IMR-90 (cell line): ENCODE measurements around the gene KIFC3. TPM values are rescaled to one million over a fixed set of nuclear protein-coding genes. Genes with fewer than 3 reads are reported as not detected.

Source experiments
- ATAC-seq: fragments of 200-7000 bp; cut with Tn5 transposase; 2 replicates; pipeline ENCODE4 v1.9.1; 2020; ENCODE audit warnings: low read depth, mild to moderate bottlenecking, moderate library complexity
- BruUV-seq: library from RNA; stranded (reverse); fragments of 400-500 nt; replicated peaks from 2 replicates; lab custom pipeline; 2021; lab: Mats Ljungman, UMichigan
- CTCF ChIA-PET: fragments of 300-600 bp; formaldehyde crosslinking; extraction: SDS; loops from one replicate; lab custom pipeline; 2021; ENCODE audit warnings: antibody characterized with exemption; lab: Yijun Ruan, JAX
- POLR2A ChIA-PET: fragments of 300-600 bp; sonication (Branson Sonifier 250); formaldehyde crosslinking; loops from one replicate; lab custom pipeline; 2022; ENCODE audit warnings: antibody characterized with exemption; ENCODE audit not compliant: unreplicated experiment; lab: Charles Lee
- DNase-seq: peaks from one replicate; pipeline ENCODE4 v3.0.0; 2013
- H2AFZ ChIP-seq: replicated peaks from 2 replicates; pipeline ENCODE3; 2013; ENCODE audit warnings: low read length, mild to moderate bottlenecking; ENCODE audit not compliant: poor library complexity
- H2AK5ac ChIP-seq: 2 replicates; pipeline ENCODE4 v1.6.1; 2013; ENCODE audit warnings: low read depth, low read length, inconsistent platforms
- H2AK9ac ChIP-seq: replicated peaks from 2 replicates; pipeline ENCODE3; 2013; ENCODE audit warnings: mild to moderate bottlenecking, low read depth, low read length, moderate library complexity; ENCODE audit not compliant: poor library complexity
- H2BK120ac ChIP-seq: 2 replicates; pipeline ENCODE4 v1.6.1; 2013; ENCODE audit warnings: low read depth, low read length, inconsistent platforms
- H2BK15ac ChIP-seq: 3 replicates; pipeline ENCODE4 v1.6.1; 2013; ENCODE audit warnings: low read depth, low read length, inconsistent platforms
- H2BK20ac ChIP-seq: 2 replicates; pipeline ENCODE4 v1.6.1; 2013; ENCODE audit warnings: low read depth, mild to moderate bottlenecking, inconsistent platforms, low read length, moderate library complexity
- H2BK5ac ChIP-seq: 2 replicates; pipeline ENCODE4 v1.6.1; 2013; ENCODE audit warnings: mild to moderate bottlenecking, low read depth, low read length, inconsistent platforms; ENCODE audit not compliant: poor library complexity, severe bottlenecking
- H3K14ac ChIP-seq: replicated peaks from 2 replicates; pipeline ENCODE4 v1.6.1; 2013; ENCODE audit warnings: low read depth, low read length, inconsistent platforms
- H3K18ac ChIP-seq: 2 replicates; pipeline ENCODE4 v1.6.1; 2013; ENCODE audit warnings: low read depth, low read length, control low read depth
- H3K23ac ChIP-seq: 2 replicates; pipeline ENCODE4 v1.6.1; 2013; ENCODE audit warnings: low read depth, low read length, inconsistent platforms
- H3K27ac ChIP-seq: 2 replicates; pipeline ENCODE4 v1.5.1; 2013; ENCODE audit warnings: mild to moderate bottlenecking, control low read depth, low read length; ENCODE audit not compliant: insufficient read depth
- H3K27me3 ChIP-seq: 2 replicates; pipeline ENCODE4 v1.6.1; 2013; ENCODE audit warnings: low read length; ENCODE audit not compliant: control insufficient read depth, insufficient read depth
- H3K36me3 ChIP-seq: 2 replicates; pipeline ENCODE4 v1.6.1; 2013; ENCODE audit warnings: low read length, mixed read lengths; ENCODE audit not compliant: control insufficient read depth, insufficient read depth
- H3K4ac ChIP-seq: 2 replicates; pipeline ENCODE4 v1.6.1; 2013; ENCODE audit warnings: low read depth, low read length, inconsistent platforms
- H3K4me1 ChIP-seq: 2 replicates; pipeline ENCODE4 v1.6.1; 2013; ENCODE audit warnings: low read length, mixed read lengths; ENCODE audit not compliant: control insufficient read depth, insufficient read depth
- H3K4me2 ChIP-seq: 2 replicates; pipeline ENCODE4 v1.6.1; 2013; ENCODE audit warnings: low read depth, mild to moderate bottlenecking, control low read depth, low read length, moderate library complexity
- H3K4me3 ChIP-seq: 2 replicates; pipeline ENCODE4 v1.5.1; 2013; ENCODE audit warnings: low read depth, mild to moderate bottlenecking, control low read depth, low read length, moderate library complexity; ENCODE audit not compliant: insufficient read depth
- H3K56ac ChIP-seq: 2 replicates; pipeline ENCODE4 v1.6.1; 2013; ENCODE audit warnings: low read length, inconsistent platforms; ENCODE audit not compliant: insufficient read depth; ENCODE audit errors: extremely low read depth
- H3K79me1 ChIP-seq, 2 experiments: 2 replicates each; pipeline ENCODE4 v1.6.1; 2013; ENCODE audit warnings: low read length in 2 of 2, inconsistent platforms in 1 of 2, low read depth in 1 of 2
- H3K9ac ChIP-seq: 2 replicates; pipeline ENCODE4 v1.6.1; 2013; ENCODE audit warnings: low read depth, low read length, control low read depth
- H3K9me1 ChIP-seq: 2 replicates; pipeline ENCODE4 v1.6.1; 2013; ENCODE audit warnings: low read length, inconsistent platforms; ENCODE audit not compliant: insufficient read depth
- H3K9me3 ChIP-seq: 2 replicates; pipeline ENCODE4 v1.6.1; 2013; ENCODE audit warnings: low read length; ENCODE audit not compliant: control insufficient read depth, insufficient read depth
- H4K20me1 ChIP-seq: 2 replicates; pipeline ENCODE4 v1.6.1; 2013; ENCODE audit warnings: low read length, inconsistent platforms; ENCODE audit not compliant: insufficient read depth
- H4K5ac ChIP-seq: 2 replicates; pipeline ENCODE4 v1.6.1; 2013; ENCODE audit warnings: mild to moderate bottlenecking, low read depth, low read length, control low read depth
- H4K8ac ChIP-seq, 2 experiments: 2 replicates each; pipeline ENCODE4 v1.6.1; 2013; ENCODE audit warnings: low read depth in 2 of 2, low read length in 2 of 2, control low read depth in 1 of 2, inconsistent platforms in 1 of 2
- H4K91ac ChIP-seq: 2 replicates; pipeline ENCODE4 v1.6.1; 2013; ENCODE audit warnings: low read depth, low read length, inconsistent platforms; ENCODE audit not compliant: insufficient read depth
- BHLHE40 ChIP-seq: fragments of 150-350 bp; IDR thresholded peaks from 2 replicates; pipeline ENCODE4 v1.6.1; 2016; ENCODE audit warnings: mild to moderate bottlenecking, low read depth, low read length
- CEBPB ChIP-seq: IDR thresholded peaks from 2 replicates; pipeline ENCODE4 v1.6.1; 2012; ENCODE audit warnings: low read depth, low read length, improper control_type of control experiment
- CHD1 ChIP-seq: IDR thresholded peaks from 2 replicates; pipeline ENCODE4 v1.6.1; 2012; ENCODE audit warnings: low read depth, low read length, improper control_type of control experiment
- MAFK ChIP-seq: IDR thresholded peaks from 2 replicates; pipeline ENCODE4 v1.6.1; 2012; ENCODE audit warnings: low read depth, low read length, improper control_type of control experiment
- MAZ ChIP-seq: IDR thresholded peaks from 2 replicates; pipeline ENCODE4 v1.6.1; 2012; ENCODE audit warnings: low read depth, mild to moderate bottlenecking, low read length, improper control_type of control experiment, moderate library complexity, borderline replicate concordance
- MXI1 ChIP-seq: IDR thresholded peaks from 2 replicates; pipeline ENCODE4 v1.6.1; 2012; ENCODE audit warnings: low read depth, mild to moderate bottlenecking, low read length, moderate library complexity, borderline replicate concordance
- RAD21 ChIP-seq: IDR thresholded peaks from 2 replicates; pipeline ENCODE4 v1.6.1; 2012; ENCODE audit warnings: low read length, improper control_type of control experiment
- RFX5 ChIP-seq: IDR thresholded peaks from 2 replicates; pipeline ENCODE4 v1.8.0; 2012; ENCODE audit warnings: low read depth, mild to moderate bottlenecking, low read length, moderate library complexity
- WGBS, 2 experiments: methylation state at CpG; one replicate each; pipeline versions ENCODE4 v1.1.5 to v1.1.7; 2013; ENCODE audit warnings: missing lambda C conversion rate in 2 of 2; ENCODE audit not compliant: insufficient read length in 1 of 2; ENCODE audit errors: extremely low coverage in 2 of 2; 5-methylcytosine and 5-hydroxymethylcytosine counted together
- dilution Hi-C: fragments of 300-500 bp; cut with HindIII; formaldehyde crosslinking; loops from one replicate; pipeline ENCODE4 v1.14.3; 2018; ENCODE audit warnings: low sequenced_read_pairs; ENCODE audit not compliant: unreplicated experiment
- in situ Hi-C: fragments of 300-500 bp; cut with MboI; formaldehyde crosslinking; loops from 3 replicates; pipeline ENCODE4 v1.14.3; 2019; ENCODE audit warnings: low sequenced_read_pairs, inconsistent platforms, mixed read lengths
- intact Hi-C: fragments of 100-400 bp; cut with micrococcal nuclease; formaldehyde crosslinking; loops from 2 replicates; pipeline ENCODE4 v1.10.0; 2022
- polyA plus RNA-seq, 3 experiments: library from polyadenylated mRNA; depleted of rRNA; stranded (reverse); fragments of >200 nt; gene quantifications; 2 replicates each; pipeline ENCODE4 v1.2.3, GENCODE V29; 2012; ENCODE audit warnings: low replicate concordance in 1 of 3
- total RNA-seq: library from RNA; depleted of rRNA; stranded (reverse); fragments of >200 nt; gene quantifications from 2 replicates; pipeline ENCODE4 v1.2.3, GENCODE V29; 2012
- TF ChIP-seq, protein P1 (sequence below): conservative IDR thresholded peaks from 2 replicates; pipeline ENCODE4 v1.5.1; 2012; ENCODE audit warnings: mild to moderate bottlenecking, low read depth, low read length, improper control_type of control experiment
- TF ChIP-seq, protein P2 (sequence below): fragments of 150-350 bp; IDR thresholded peaks from 2 replicates; pipeline ENCODE4 v1.6.1; 2016; ENCODE audit warnings: low read depth, mild to moderate bottlenecking, low read length, moderate library complexity, borderline replicate concordance

KIFC3 gene
- total and polyA plus RNA-seq, 2 of the 4 experiments (the other 2 are of a cell fraction): 48.6 to 62.5 TPM

DNA sequence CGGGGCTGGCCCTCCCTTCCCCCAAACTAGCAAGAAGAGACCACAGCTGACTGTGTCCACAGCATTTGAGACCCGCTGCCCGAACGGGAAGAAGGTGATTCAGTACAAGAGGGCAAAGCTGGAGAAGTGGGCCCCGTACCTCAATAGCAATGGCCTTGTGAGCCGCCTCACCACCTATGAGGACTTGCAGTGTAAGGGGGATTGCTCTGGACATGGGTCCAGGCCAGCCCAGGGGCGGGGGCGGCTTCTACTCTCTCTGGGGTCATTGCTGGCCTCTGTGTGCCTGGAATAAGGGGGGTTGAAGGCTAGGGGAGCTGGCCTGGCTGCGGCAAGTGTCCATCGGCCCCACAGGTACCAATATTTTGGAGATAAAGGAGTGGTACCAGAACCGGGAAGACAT is 79.6 kb downstream of the KIFC3 start:
- no TSS peak for BruUV-seq
- no peaks in the 10 kb centered on the region for H3K36me3 ChIP-seq
- H4K8ac ChIP-seq: no peak overlapping the region
- H2BK5ac ChIP-seq: no peak overlapping the region
- no peaks in the 10 kb centered on the region for H3K9me1 ChIP-seq
- 43% methylated on average over 2 of the region's 11 CpGs; no CpG with 5 or more reads in 1 of the 2 experiments for WGBS, 2 experiments
- no peak overlapping the region for H2AFZ ChIP-seq
- no peak overlapping the region for H4K91ac ChIP-seq
- H4K5ac ChIP-seq: no peak overlapping the region
- no peak overlapping the region for H3K9ac ChIP-seq
- no peaks in the 10 kb centered on the region for H3K4me1 ChIP-seq
- no peak overlapping the region for H3K14ac ChIP-seq
- dilution Hi-C loops (no loop called here), intact Hi-C loops (no loop called here), in situ Hi-C loops (no loop called here)
- no peaks in the 10 kb centered on the region for H4K20me1 ChIP-seq
- TF ChIP-seq MXI1: no peak
- TF ChIP-seq, protein P1, sequence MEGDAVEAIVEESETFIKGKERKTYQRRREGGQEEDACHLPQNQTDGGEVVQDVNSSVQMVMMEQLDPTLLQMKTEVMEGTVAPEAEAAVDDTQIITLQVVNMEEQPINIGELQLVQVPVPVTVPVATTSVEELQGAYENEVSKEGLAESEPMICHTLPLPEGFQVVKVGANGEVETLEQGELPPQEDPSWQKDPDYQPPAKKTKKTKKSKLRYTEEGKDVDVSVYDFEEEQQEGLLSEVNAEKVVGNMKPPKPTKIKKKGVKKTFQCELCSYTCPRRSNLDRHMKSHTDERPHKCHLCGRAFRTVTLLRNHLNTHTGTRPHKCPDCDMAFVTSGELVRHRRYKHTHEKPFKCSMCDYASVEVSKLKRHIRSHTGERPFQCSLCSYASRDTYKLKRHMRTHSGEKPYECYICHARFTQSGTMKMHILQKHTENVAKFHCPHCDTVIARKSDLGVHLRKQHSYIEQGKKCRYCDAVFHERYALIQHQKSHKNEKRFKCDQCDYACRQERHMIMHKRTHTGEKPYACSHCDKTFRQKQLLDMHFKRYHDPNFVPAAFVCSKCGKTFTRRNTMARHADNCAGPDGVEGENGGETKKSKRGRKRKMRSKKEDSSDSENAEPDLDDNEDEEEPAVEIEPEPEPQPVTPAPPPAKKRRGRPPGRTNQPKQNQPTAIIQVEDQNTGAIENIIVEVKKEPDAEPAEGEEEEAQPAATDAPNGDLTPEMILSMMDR: no peak
- TF ChIP-seq CEBPB: no peak
- TF ChIP-seq CHD1: no peak
- no peak for TF ChIP-seq RAD21
- TF ChIP-seq, protein P2, sequence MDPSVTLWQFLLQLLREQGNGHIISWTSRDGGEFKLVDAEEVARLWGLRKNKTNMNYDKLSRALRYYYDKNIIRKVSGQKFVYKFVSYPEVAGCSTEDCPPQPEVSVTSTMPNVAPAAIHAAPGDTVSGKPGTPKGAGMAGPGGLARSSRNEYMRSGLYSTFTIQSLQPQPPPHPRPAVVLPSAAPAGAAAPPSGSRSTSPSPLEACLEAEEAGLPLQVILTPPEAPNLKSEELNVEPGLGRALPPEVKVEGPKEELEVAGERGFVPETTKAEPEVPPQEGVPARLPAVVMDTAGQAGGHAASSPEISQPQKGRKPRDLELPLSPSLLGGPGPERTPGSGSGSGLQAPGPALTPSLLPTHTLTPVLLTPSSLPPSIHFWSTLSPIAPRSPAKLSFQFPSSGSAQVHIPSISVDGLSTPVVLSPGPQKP: no peak
- TF ChIP-seq MAFK: no peak
- no peak for TF ChIP-seq RFX5
- no peak for TF ChIP-seq MAZ
- no peak for TF ChIP-seq BHLHE40
- no peak overlapping the region for H3K4me2 ChIP-seq
- H3K23ac ChIP-seq: no peak overlapping the region
- no peak for DNase-seq
- H3K4me3 ChIP-seq: no peak overlapping the region
- H2AK5ac ChIP-seq: no peak overlapping the region
- H3K79me1 ChIP-seq: no peaks in the 10 kb centered on the region
- no peak overlapping the region for H3K18ac ChIP-seq
- CTCF ChIA-PET: no interaction called here
- ATAC-seq: no peak
- no peak overlapping the region for H3K4ac ChIP-seq
- no peak overlapping the region for H3K56ac ChIP-seq
- H3K27me3 ChIP-seq: peaks cover 18% of the 10 kb centered on the region
- H2AK9ac ChIP-seq: no peak overlapping the region
- POLR2A ChIA-PET: no interaction called here
- H2BK15ac ChIP-seq: no peak overlapping the region
- no peak overlapping the region for H3K27ac ChIP-seq
- H2BK120ac ChIP-seq: no peak overlapping the region
- H3K9me3 ChIP-seq: no peaks in the 10 kb centered on the region
- H2BK20ac ChIP-seq: no peak overlapping the region
